Subcutaneous adipose tissue (tissue), 4 donors: Measurements from ENCODE around the gene CYP3A4. TPM values are rescaled to one million over a fixed set of nuclear protein-coding genes. Genes with fewer than 3 reads are reported as not detected.

Experiments
- total RNA-seq, 4 donors: library from RNA; depleted of rRNA; stranded (reverse); fragments of >200 nt; gene quantifications; one replicate each; pipeline ENCODE4 v1.1.0, GENCODE V29; 2016
- TF ChIP-seq, protein P1 (sequence below): fragments of 450-650 bp; IDR thresholded peaks from one replicate; pipeline ENCODE4 v1.5.1; 2016; ENCODE audit warnings: low read depth, mild to moderate bottlenecking, control low read depth, antibody characterized with exemption, moderate library complexity

Gene CYP3A4
- total RNA-seq, 4 donors from 2014 or later, result 0.34 to 1.3 TPM; not detected in 2

GRCh38 chr7:99752356-99752755 lies 31.6 kb downstream of the CYP3A4 start:
- TF ChIP-seq, protein P1, sequence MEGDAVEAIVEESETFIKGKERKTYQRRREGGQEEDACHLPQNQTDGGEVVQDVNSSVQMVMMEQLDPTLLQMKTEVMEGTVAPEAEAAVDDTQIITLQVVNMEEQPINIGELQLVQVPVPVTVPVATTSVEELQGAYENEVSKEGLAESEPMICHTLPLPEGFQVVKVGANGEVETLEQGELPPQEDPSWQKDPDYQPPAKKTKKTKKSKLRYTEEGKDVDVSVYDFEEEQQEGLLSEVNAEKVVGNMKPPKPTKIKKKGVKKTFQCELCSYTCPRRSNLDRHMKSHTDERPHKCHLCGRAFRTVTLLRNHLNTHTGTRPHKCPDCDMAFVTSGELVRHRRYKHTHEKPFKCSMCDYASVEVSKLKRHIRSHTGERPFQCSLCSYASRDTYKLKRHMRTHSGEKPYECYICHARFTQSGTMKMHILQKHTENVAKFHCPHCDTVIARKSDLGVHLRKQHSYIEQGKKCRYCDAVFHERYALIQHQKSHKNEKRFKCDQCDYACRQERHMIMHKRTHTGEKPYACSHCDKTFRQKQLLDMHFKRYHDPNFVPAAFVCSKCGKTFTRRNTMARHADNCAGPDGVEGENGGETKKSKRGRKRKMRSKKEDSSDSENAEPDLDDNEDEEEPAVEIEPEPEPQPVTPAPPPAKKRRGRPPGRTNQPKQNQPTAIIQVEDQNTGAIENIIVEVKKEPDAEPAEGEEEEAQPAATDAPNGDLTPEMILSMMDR, result no peak

DNA sequence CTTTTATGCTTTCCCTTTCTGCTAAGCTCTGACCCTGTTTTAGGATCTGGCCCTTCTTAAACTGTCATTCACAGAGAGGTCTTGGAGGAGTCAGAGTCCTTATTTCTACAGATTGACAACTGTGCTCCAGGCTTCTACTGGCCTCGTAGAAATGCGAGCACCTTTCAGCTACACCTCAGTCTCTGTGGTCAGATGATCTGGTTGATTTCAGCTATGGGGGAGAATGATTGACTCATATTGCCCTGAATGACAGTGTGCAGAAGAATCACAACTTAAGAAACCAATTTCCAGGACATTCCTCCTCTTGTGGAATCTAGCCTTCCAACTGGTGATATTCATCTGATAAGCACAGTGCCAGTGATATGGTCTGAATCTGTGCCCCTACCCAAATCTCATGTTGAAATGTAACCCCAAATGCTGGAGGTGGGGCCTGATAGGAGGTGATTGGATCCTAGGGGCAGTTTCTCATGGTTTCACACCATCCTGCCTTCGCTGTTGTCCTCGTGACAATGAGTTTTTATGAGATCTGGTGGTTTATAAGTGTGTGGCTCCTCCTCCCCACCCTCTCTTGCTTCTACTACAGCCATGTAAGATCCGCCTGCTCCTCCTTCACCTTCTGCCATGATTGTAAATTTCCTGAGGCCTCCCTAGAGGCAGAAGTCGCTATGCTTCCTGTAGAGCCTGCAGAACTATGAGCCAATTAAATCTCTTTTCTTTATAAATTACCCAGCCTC lies 35.0 kb downstream of the CYP3A4 start:
- TF ChIP-seq, protein P1, result no peak

DNA sequence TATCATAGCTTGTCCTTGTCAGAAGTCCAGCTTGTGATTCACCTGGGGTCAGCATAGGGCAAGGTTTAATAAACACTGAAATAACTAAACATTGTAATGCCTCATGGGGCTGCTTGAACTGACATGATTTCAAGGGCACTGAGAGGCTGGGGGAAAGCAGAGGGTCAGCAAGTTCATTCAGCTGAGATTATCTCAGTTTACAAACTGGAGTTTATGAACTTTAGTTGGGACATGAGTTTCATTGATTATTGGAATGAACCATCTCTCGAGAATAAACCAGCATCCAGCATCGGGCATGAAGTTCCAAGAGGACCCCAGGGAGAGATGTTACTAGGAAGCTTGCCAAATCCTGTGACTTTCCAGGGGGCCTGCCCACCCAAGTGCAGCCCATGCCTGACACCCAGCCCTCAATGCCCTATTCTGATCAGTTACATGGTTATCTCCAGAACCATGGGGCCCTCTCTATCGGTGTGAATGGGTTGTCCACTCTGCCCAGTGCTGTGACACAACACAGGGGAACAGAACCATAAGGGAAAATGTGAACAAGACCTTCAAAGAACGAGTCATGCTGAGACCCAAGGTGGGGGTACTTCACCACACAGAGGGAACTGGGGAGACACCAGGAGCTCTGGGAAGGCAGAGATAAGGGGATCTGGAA lies 41.1 kb downstream of the CYP3A4 start:
- TF ChIP-seq, protein P1, result no peak

GRCh38 chr7:99741441-99741795 lies 42.6 kb downstream of the CYP3A4 start:
- TF ChIP-seq, protein P1, result no peak

GRCh38 chr7:99740573-99741440 lies 43.2 kb downstream of the CYP3A4 start:
- TF ChIP-seq, protein P1, result no peak

DNA sequence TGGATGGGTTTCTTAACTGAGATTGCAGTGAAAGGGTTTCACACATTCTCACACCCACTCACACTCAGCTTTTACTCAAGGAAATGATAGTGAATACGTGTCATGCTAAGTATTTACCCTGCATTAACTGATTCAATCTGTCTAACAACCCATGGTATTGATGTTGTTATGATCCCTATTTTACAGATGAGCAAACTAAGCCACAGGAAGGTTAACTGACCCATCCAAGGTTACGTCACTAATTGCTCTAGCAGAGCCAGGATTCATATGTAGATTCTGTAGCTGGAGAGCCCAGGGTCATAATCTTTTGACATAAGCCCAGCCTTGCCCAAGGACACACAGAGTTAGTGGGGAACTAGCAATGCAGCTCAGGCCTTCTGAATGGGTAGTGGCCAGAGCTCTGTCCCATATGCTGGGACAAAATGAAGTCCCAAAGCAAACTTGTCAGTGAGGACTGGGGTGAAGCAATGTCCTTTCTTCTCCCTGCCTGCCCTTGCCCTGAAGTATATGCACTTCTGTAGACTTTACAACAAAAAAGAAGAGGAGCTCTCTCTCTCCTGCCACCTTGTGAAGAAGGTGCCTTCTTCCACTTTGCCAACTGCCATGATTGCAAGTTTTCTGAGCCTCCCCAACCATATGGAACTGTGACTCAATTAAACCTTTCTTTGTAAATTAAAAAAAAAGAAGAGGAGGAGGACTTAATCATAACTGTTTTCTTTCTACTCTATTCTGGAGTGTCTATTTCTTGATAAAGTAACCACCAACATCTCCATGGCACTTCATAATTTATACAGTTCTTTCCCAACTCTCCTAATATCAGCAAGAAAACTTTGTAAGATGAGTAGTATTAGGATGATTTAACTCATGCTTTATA lies 44.0 kb downstream of the CYP3A4 start:
- TF ChIP-seq, protein P1, result no peak
